HG03135 (cell line): Measurements from ENCODE around the gene GALNT17.
"Not testable (repeated sequence)": the region's sequence is repeated elsewhere in the genome, so short reads cannot be mapped to it uniquely, and the experiment has no call there.

Source experiments
- ATAC-seq: cut with Tn5 transposase; IDR thresholded peaks from one replicate; pipeline ENCODE4 v1.9.1; 2021; ENCODE audit warnings: mild to moderate bottlenecking, moderate library complexity; ENCODE audit not compliant: unreplicated experiment

GALNT17 gene

GRCh38 chr7:71541707-71542353, 409.9 kb downstream of the GALNT17 start:
- ATAC-seq = no peak

DNA sequence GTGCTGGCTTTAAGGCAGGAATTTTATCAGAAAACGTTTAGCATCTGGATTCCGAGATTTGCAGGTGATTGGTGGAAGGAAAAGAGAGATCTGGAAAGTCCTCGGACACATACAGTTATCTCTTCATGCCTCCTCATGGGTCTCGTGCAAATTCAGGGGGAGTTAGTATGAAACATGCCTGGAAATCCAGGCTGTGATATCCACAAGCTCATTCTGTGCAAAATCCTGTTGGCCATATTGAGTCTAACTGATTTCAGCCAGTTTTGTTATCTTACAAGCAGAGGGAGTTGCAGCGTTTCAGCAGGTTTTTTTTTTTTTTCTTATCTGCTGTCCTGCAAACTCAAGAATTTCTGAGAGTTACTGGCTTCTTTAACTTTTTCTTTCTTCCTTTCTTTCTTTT, 411.5 kb downstream of the GALNT17 start:
- ATAC-seq = no peak

- ATAC-seq = no peak
Observed at GRCh38 chr7:71544816-71545215, 412.9 kb downstream of the GALNT17 start.

GRCh38 chr7:71547426-71547825, 415.5 kb downstream of the GALNT17 start:
- no peak for ATAC-seq

DNA sequence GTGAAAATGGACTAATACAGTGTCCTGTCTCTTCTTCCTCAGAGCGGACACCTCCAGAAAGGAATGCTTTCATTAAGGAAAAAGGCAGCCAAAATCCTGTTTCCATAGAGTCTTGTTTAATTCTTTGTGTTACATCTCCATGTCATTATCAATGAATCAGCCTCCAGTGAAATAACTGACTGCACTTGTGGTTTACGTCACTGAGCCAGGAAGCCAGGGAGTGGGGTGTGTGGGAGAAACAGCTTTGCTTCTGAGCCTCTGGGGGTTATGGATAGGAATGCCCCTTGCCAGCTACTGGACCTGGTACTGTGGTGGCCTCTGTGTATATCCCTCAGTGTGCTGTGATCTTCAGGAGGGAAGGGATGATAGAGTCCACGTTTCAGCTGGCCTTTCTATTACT, 416.8 kb downstream of the GALNT17 start:
- no peak for ATAC-seq

GRCh38 chr7:71553306-71553705, 421.4 kb downstream of the GALNT17 start:
- no peak for ATAC-seq

DNA sequence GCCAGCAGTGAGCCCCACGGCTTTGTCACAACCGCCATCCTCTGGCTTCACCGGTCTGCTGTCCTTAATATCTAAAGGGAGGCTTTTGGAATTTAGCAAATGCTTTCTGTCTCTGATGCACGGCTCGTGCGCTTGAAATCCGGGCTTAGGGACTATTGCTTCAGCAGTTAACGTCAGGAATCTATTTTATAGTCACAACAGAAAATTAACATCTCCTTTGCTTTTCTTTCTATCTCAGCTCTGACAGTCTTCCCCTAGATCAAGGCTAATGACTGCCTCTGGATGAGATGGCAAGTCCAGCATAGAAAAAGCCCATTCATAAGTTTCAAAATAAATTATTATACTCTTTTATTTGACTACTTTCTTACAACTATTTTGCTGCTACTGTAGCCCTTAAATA, 423.8 kb downstream of the GALNT17 start:
- no peak for ATAC-seq

- ATAC-seq = no peak
Observed at GRCh38 chr7:71558806-71559613, 427.1 kb downstream of the GALNT17 start.

DNA sequence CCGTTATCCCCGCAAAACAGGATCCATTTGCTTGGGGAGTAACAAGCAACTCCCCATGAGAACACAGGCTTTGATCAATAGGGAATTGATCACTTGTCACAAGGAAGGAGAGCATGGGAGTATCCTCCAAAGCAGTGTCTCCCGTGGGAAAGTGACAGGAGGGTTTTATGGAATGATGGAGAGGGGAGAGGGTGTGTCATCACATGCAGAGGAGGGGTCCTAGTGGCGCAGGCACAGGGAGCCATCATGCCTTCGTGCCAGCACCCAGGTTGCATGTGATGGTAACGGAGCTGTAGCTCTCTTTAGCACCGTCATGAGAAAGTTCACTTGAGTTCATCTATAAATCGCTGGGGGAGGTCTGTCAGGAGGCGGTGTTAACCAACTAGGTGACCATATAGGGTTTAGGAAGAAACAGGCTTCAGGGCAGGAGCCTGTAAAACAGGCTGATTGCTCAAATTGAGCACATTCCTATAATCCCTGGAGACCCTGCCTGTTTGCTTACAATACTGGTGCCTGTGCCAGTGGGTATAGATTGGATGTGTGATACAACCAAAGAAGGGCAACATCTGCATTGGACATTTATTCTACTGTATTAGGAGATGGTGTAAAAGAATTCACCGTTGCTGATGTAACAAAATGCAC, 428.5 kb downstream of the GALNT17 start:
- no peak for ATAC-seq

GRCh38 chr7:71563276-71563675, 431.3 kb downstream of the GALNT17 start:
- no peak for ATAC-seq

GRCh38 chr7:71566376-71566775, 434.4 kb downstream of the GALNT17 start:
- ATAC-seq = no peak

DNA sequence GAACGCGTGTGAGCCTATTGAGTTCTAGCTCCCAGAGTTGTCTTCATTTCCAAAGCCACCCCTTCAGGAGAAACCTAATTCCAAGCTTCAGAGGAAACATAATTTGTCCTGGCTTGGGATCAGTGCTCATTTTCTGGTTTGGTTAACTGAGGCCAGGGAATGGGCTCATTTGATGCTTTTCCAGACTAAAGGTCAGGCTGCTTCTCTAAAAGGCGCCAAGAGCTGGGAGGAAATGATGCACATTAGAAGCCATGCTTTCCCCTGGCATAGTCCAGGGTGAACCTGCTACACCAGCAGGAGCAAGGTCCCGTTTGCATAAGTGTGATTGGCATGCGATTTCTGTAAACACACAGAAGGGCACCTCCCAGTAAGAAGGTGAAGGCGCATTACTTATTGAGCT, 435.0 kb downstream of the GALNT17 start:
- ATAC-seq = no peak

GRCh38 chr7:71574153-71574860, 442.4 kb downstream of the GALNT17 start:
- ATAC-seq = no peak

- ATAC-seq = no peak
Observed at GRCh38 chr7:71580027-71580426, 448.1 kb downstream of the GALNT17 start.

GRCh38 chr7:71584256-71584655, 452.3 kb downstream of the GALNT17 start:
- ATAC-seq = no peak

GRCh38 chr7:71591876-71592275, 459.9 kb downstream of the GALNT17 start:
- ATAC-seq = no peak

- not testable (repeated sequence) for ATAC-seq
Observed at GRCh38 chr7:71592388-71592787, 460.4 kb downstream of the GALNT17 start.

DNA sequence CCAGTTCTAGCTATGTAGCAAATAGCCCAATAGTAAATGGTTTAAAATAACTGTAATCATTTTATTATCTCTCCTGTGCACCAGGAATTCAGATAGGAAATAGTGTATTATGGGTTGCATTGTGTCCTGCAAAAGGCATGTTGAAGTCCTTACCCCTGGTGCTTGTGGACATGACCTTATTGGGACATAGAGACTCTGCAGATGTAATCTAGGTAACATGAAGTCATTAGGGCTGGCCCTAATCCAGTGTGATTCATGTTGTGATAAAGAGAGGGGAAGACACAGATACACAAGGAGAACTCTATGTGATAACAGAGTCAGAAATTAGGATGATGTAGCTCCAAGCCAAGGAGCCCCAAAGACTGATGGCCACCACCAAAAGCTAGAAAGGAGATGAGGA, 462.8 kb downstream of the GALNT17 start:
- no peak for ATAC-seq

DNA sequence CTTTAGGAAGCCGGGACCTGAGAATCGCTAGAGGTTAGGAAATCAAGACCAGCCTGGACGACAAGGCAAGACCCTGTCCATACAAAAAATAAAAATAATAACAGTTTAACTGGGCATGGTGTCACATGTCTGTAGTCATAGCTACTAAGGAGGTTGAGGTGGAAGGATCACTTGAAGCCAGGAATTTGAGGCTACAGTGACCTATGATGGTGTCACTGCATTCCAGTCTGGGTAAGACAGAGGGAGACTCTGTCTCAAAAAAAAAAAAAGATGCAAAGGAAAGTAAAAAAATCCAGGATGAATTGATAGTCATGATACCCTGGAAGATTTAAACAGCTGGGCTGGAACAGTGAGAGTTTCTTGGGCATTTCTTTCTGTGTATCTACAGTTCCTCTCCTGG, 463.2 kb downstream of the GALNT17 start:
- ATAC-seq = no peak

- no peak for ATAC-seq
Observed at GRCh38 chr7:71598553-71598952, 466.6 kb downstream of the GALNT17 start.

DNA sequence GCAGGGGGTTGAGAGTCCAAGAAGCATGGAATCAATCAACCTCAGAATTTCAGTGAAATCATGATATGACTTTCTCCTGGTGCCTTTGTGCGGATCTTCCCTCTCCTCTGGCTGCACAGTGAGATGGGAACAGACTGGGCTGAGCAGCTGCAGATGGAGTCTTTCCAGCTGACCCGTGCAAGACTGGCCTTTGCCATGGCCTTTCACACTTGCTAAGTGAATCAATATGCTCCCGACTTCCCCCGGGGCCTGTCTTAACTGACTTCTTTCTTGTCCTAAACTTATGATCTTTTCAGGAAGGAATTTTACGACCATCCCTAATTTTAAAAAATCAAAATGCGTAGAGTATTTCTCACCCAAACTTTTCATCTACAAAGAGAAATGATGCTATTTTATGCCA, 469.9 kb downstream of the GALNT17 start:
- ATAC-seq = no peak
